Keratinocyte (primary cell): ENCODE results near the gene ATM. TPM values are rescaled to one million over a fixed set of nuclear protein-coding genes. Genes with fewer than 3 reads are reported as not detected.

Experiments
- DNase-seq: peaks from one replicate; pipeline ENCODE4 v3.0.0-alpha.2; 2011; ENCODE audit warnings: low read depth, missing footprints, low spot score
- FAIRE-seq: peaks from 2 replicates; lab custom pipeline; 2011; peaks lifted over from hg19 to GRCh38; lab: Jason Lieb, UNC
- H2AFZ ChIP-seq: 2 replicates; pipeline ENCODE4 v1.6.0; 2012; ENCODE audit warnings: low read length, control low read depth, inconsistent platforms; ENCODE audit not compliant: control insufficient read depth
- H3K27ac ChIP-seq: 2 replicates; pipeline ENCODE4 v1.5.1; 2011; ENCODE audit warnings: low read length; ENCODE audit not compliant: control insufficient read depth, insufficient read depth
- H3K27me3 ChIP-seq: 3 replicates; pipeline ENCODE4 v1.6.0; 2011; ENCODE audit warnings: low read length; ENCODE audit not compliant: control insufficient read depth, insufficient read depth; ENCODE audit errors: extremely low read depth
- H3K36me3 ChIP-seq, 2 experiments: 2 replicates in 1 of 2; 3 replicates in 1 of 2; pipeline ENCODE4 v1.5.1; 2011; ENCODE audit warnings: low read length in 2 of 2, mild to moderate bottlenecking in 1 of 2; ENCODE audit not compliant: control insufficient read depth in 2 of 2, insufficient read depth in 2 of 2; ENCODE audit errors: extremely low read depth in 1 of 2
- H3K4me1 ChIP-seq: 3 replicates; pipeline ENCODE4 v1.5.1; 2011; ENCODE audit warnings: low read length; ENCODE audit not compliant: control insufficient read depth, insufficient read depth; ENCODE audit errors: extremely low read depth
- H3K4me2 ChIP-seq: 3 replicates; pipeline ENCODE4 v1.6.0; 2011; ENCODE audit warnings: low read depth, low read length; ENCODE audit not compliant: control insufficient read depth, insufficient read depth; ENCODE audit errors: extremely low read depth
- H3K4me3 ChIP-seq, 3 experiments: fragments of 200-600 bp in 1 of 3; sonication (generic) in 1 of 3; 2 replicates in 2 of 3; 3 replicates in 1 of 3; pipeline ENCODE4 v1.5.1; 2011 to 2016; ENCODE audit warnings: low read length in 3 of 3, mild to moderate bottlenecking in 3 of 3, control low read depth in 2 of 3, inconsistent platforms in 1 of 3, low read depth in 1 of 3, mixed read lengths in 1 of 3, mixed run types in 1 of 3, moderate library complexity in 1 of 3; ENCODE audit not compliant: control insufficient read depth in 2 of 3, insufficient read depth in 2 of 3; ENCODE audit errors: extremely low read depth in 1 of 3
- H3K79me2 ChIP-seq: 2 replicates; pipeline ENCODE4 v1.6.0; 2012; ENCODE audit warnings: low read length; ENCODE audit not compliant: control insufficient read depth, insufficient read depth
- H3K9ac ChIP-seq: 3 replicates; pipeline ENCODE4 v1.6.0; 2011; ENCODE audit warnings: low read length; ENCODE audit not compliant: control insufficient read depth, insufficient read depth; ENCODE audit errors: extremely low read depth
- H3K9me1 ChIP-seq: 3 replicates; pipeline ENCODE4 v1.6.0; 2011; ENCODE audit warnings: low read length; ENCODE audit not compliant: control insufficient read depth, insufficient read depth; ENCODE audit errors: extremely low read depth
- H3K9me3 ChIP-seq: 2 replicates; pipeline ENCODE4 v1.5.1; 2012; ENCODE audit warnings: low read depth, low read length; ENCODE audit not compliant: control insufficient read depth
- H4K20me1 ChIP-seq: 3 replicates; pipeline ENCODE4 v1.6.0; 2011; ENCODE audit warnings: low read length; ENCODE audit not compliant: control insufficient read depth, insufficient read depth; ENCODE audit errors: extremely low read depth
- CTCF ChIP-seq, 3 experiments: IDR thresholded peaks in 1 of 3; conservative IDR thresholded peaks in 1 of 3; optimal IDR thresholded peaks in 1 of 3; 2 replicates in 2 of 3; 3 replicates in 1 of 3; pipeline versions ENCODE3 to v1.5.1; 2011; ENCODE audit warnings: low read length in 3 of 3, mild to moderate bottlenecking in 3 of 3, moderate library complexity in 2 of 3, control low read depth in 1 of 3, inconsistent platforms in 1 of 3; ENCODE audit not compliant: insufficient read depth in 2 of 3; ENCODE audit errors: extremely low read depth in 1 of 3
- EZH2 ChIP-seq: IDR thresholded peaks from one replicate; pipeline ENCODE4 v1.6.1; 2012; ENCODE audit warnings: inconsistent platforms, mild to moderate bottlenecking, low read length, moderate library complexity
- dilution Hi-C: fragments of 300-500 bp; cut with MboI; formaldehyde crosslinking; loops from one replicate; pipeline ENCODE4 v1.7.0; 2020; ENCODE audit warnings: low sequenced_read_pairs; ENCODE audit not compliant: extremely low pct_ligation_motif_present
- polyA plus RNA-seq, 5 experiments: library from polyadenylated mRNA; depleted of rRNA in 3 of 5; stranded (reverse) in 3 of 5; stranded (forward) in 1 of 5; unstranded in 1 of 5; fragments of >200 nt; gene quantifications; 1 replicate in 1 of 5; 2 replicates in 3 of 5; 3 replicates in 1 of 5; pipeline versions ENCODE4 v1.2.1 to v1.2.3, GENCODE V29; 2011 to 2012; ENCODE audit warnings: missing spikeins in 2 of 5, low read depth in 1 of 5, low replicate concordance in 1 of 5

Gene ATM
- polyA plus RNA-seq, 1 donor (not counting 4 experiments of a cell fraction or from before 2014, with no cell fraction given) = 28.5 TPM

GRCh38 chr11:108213784-108214183, 9.1 kb upstream of the ATM start:
- Histone ChIP-seq H3K79me2 (peaks cover 64% of the 10 kb centered on the region), H3K36me3 (peaks cover 0 to 5% of the 10 kb centered on the region in 2 experiments), H2AFZ (no peak overlapping the region), H3K4me1 (peaks cover 3% of the 10 kb centered on the region), H3K9me1 (no peaks in the 10 kb centered on the region), H3K4me2 (no peak overlapping the region), H4K20me1 (peaks cover 3% of the 10 kb centered on the region), H3K27ac (no peak overlapping the region), H3K4me3 (no peak overlapping the region), H3K9ac (no peak overlapping the region), H3K27me3 (no peaks in the 10 kb centered on the region), H3K9me3 (no peaks in the 10 kb centered on the region)
- TF ChIP-seq CTCF (optimal IDR thresholded peaks at IDR 0.05 in 1 of 3, IDR thresholded peaks at IDR 0.05 in 1 of 3, conservative IDR thresholded peaks at IDR 0.05 in 1 of 3; ENCODE audit: extremely low read depth in 1 of 3, insufficient read depth in 2 of 3, low read length in 3 of 3) (no peak), EZH2 (no peak)
- no peak for FAIRE-seq
- DNase-seq = no peak
- dilution Hi-C loops = no loop called here

GRCh38 chr11:108216988-108217387, 5.9 kb upstream of the ATM start:
- peaks cover 3% of the 10 kb centered on the region for H4K20me1 ChIP-seq
- H3K4me2 ChIP-seq = no peak overlapping the region
- no peaks in the 10 kb centered on the region for H3K9me3 ChIP-seq
- no peaks in the 10 kb centered on the region for H3K36me3 ChIP-seq
- H3K9ac ChIP-seq = no peak overlapping the region
- H3K79me2 ChIP-seq = peaks cover 81% of the 10 kb centered on the region
- TF ChIP-seq EZH2 (no peak), CTCF (optimal IDR thresholded peaks at IDR 0.05 in 1 of 3, IDR thresholded peaks at IDR 0.05 in 1 of 3, conservative IDR thresholded peaks at IDR 0.05 in 1 of 3; ENCODE audit: extremely low read depth in 1 of 3, insufficient read depth in 2 of 3, low read length in 3 of 3) (no peak)
- no peaks in the 10 kb centered on the region for H3K27me3 ChIP-seq
- peaks cover 10% of the 10 kb centered on the region for H3K4me1 ChIP-seq
- no peak overlapping the region for H3K27ac ChIP-seq
- H3K9me1 ChIP-seq = no peaks in the 10 kb centered on the region
- FAIRE-seq (no peak), DNase-seq (no peak)
- H3K4me3 ChIP-seq = no peak overlapping the region
- dilution Hi-C loops = no loop called here
- H2AFZ ChIP-seq = no peak overlapping the region
